Regular cardiac myocyte (primary cell): Measurements from ENCODE around the gene TYRO3. TPM values are rescaled to one million over a fixed set of nuclear protein-coding genes. Genes with fewer than 3 reads are reported as not detected.

ENCODE experiments used
- total RNA-seq: library from RNA; depleted of rRNA; stranded (reverse); fragments of >200 nt; gene quantifications from 2 replicates; pipeline ENCODE4 v1.2.3, GENCODE V29; 2014

TYRO3 gene
- 3.4 and 5.9 TPM in 2 replicates for total RNA-seq

DNA sequence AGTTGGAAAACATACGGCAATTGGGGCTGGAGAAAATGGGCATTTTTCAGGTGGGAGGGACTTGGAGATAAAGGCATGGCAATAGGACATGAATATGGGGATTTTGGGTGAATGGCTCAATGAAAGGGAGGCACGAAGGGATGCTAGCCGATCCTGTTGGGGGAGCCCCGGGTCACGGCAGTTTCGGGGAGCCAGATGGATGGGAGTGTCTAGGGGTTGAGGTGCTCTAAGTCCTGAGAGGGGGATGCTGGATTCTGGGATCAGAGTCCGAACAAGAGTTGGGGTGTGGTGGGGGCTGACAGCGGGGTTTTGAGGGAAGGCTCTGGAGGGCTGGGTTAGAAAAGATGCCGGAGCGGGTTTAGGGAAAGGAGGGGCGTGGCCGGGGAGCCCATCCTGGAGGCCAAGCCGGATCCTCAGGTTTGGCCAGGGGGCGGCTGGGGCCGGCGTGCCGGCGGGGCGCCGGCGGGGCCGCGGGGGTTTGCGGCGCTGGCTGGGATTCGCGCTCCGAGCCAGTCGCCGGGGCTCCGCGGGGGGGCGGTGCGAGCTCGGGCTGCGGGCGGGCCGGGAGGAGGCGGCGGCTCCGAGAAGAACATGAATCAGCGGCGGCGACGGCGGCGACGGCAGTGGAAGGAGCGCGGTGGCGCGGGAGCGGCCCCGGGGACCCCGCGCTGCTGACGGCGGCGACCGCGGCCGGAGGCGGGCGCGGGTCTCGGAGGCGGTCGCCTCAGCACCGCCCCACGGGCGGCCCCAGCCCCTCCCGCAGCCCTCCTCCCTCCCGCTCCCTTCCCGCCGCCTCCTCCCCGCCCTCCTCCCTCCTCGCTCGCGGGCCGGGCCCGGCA is at the start of gene TYRO3:
TYRO3 (plus strand) TSS at position 813 of the 839 bp plus-strand sequence. CDS start 46 bp downstream, outside the sequence.

DNA sequence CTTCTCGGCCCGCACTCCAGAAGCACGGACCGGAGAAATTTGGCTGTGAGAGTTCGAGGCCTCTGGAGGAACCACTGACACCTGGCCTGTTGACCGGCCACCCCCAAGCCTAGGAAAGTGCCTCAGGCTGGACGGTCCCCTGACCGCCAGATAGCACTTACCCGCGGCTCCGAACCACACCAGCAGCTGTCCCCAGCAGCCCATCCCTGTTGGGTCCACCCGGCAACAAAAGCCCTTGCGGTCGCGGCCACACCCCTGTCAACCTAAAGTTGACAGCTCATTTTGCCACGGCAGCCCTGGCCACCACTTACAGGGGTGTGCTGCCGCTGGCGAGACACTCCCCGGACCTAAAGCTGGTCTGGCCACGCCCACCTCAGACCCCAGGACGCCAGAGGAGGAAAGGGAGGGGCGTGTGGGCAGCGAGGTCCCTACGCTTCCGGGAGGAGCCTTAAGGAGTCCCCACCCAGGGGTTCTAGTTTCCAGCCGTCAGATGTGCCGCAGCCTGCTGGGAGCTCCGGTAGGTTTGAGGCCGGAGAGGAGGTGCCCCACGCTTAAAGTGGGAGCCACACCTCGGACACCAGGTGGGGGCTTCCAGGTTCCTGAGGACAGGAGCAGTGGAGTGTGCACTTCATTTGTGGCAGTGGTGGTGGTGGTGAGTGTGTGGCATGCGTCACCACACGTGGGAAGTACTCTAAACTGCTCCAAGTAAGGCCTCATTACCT is 45.3 kb upstream of the TYRO3 start, which contains the start of gene LTK:
LTK (minus strand) TSS at position 322 of the 722 bp plus-strand sequence; CDS start at position 204, 118 bp downstream.

Other genes starting within 250 kb of the TYRO3 start
- gene OIP5, start 226.6 kb upstream of the TYRO3 start, total RNA-seq, result 2.3 and 14.6 TPM in 2 replicates
- gene NUSAP1, start 226.3 kb upstream of the TYRO3 start, total RNA-seq, result 16.3 and 71.5 TPM in 2 replicates
- gene NDUFAF1, start 156.7 kb upstream of the TYRO3 start, total RNA-seq, result 31.3 and 38.5 TPM in 2 replicates
- 10.7 and 18.4 TPM in 2 replicates for gene RTF1, start 142.1 kb upstream of the TYRO3 start, total RNA-seq
- 0.28 and 1.2 TPM in 2 replicates for gene ITPKA, start 65.3 kb upstream of the TYRO3 start, total RNA-seq
- gene LTK, start 45.4 kb upstream of the TYRO3 start, total RNA-seq, result under 0.01 and 0.19 TPM in 2 replicates
- gene RPAP1, start 15.0 kb upstream of the TYRO3 start, total RNA-seq, result 52.0 and 53.6 TPM in 2 replicates
- 31.2 and 48.2 TPM in 2 replicates for gene MGA, start 101.2 kb downstream of the TYRO3 start, total RNA-seq
- 14.1 and 16.1 TPM in 2 replicates for gene MAPKBP1, start 215.3 kb downstream of the TYRO3 start, total RNA-seq